ENCODE results near the gene C2CD2.

DNA sequence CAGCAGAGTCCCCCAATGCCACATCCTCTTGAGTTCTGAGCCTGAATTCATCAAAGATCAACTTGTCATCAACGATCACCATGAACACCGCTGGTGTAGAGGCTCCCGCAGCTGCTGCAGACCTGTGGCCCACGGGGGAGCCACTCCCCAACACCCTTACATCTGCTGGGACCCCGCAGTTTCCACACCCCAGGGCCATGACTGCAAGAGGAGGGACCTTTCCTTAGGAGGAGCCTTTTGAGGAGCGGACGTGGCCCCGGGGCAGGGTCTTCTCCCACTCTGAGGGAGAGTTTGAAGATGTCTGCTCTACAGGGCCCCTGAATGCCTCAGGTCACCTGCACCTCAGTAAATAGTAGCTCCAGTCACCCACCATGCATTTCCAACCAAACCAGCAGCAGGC, 77.4 kb downstream of the C2CD2 start:
- TF ChIP-seq, protein P1, sequence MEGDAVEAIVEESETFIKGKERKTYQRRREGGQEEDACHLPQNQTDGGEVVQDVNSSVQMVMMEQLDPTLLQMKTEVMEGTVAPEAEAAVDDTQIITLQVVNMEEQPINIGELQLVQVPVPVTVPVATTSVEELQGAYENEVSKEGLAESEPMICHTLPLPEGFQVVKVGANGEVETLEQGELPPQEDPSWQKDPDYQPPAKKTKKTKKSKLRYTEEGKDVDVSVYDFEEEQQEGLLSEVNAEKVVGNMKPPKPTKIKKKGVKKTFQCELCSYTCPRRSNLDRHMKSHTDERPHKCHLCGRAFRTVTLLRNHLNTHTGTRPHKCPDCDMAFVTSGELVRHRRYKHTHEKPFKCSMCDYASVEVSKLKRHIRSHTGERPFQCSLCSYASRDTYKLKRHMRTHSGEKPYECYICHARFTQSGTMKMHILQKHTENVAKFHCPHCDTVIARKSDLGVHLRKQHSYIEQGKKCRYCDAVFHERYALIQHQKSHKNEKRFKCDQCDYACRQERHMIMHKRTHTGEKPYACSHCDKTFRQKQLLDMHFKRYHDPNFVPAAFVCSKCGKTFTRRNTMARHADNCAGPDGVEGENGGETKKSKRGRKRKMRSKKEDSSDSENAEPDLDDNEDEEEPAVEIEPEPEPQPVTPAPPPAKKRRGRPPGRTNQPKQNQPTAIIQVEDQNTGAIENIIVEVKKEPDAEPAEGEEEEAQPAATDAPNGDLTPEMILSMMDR (conservative IDR thresholded peaks at IDR 0.05; ENCODE audit: low read depth, low read length), result no peak
- TF ChIP-seq EZH2 (IDR thresholded peaks at IDR 0.05; ENCODE audit: borderline replicate concordance, low read depth, low read length, poor library complexity, severe bottlenecking), result no peak
